NCI-H69 (cell line): ENCODE data around the gene STX16.

ENCODE experiments used
- DNase-seq: peaks from one replicate; lab custom pipeline; 2025; lab: John Stamatoyannopoulos, UW

STX16 gene

DNA sequence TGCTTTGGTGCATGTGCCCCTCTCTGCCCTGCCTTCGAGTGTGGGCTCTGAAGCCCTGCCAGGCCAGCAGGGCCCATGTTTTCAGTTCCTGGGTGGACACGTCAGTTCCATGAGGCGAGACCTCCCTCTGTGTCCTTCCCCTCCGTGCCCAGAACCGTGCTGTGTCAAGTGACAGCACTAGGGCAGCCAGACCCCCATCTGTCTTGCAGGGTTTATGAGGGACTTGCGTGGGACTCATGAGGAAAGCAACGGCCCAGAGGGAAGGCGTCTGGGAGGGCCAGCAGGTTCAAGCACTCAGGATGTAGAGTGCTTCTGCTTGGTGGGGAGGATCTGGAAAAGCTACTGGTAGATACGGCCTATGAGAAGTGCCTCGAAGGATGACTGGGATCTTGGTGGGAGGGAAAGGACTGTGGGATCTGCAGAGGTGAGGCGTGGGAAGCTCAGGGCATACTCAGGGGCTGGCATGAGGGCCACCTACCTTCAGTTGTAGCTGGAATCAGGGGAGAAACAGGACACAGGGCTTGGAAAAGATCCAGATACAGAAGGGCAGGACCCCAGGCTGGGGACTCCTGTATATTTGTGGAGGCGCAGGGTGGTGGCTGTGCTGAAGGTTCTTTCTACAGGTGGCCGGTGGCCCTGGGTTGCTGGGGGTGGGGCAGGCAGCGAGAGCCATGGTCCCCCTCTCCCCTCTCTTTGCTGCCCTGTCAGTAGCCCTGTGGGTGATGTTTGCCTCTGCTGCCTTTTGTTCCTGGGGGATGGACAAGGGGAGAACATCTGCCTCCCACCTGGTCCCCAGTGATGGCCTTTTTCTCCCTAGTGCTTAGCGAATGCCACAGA, 47.0 kb downstream of the STX16 start:
- DNase-seq, result no peak

DNA sequence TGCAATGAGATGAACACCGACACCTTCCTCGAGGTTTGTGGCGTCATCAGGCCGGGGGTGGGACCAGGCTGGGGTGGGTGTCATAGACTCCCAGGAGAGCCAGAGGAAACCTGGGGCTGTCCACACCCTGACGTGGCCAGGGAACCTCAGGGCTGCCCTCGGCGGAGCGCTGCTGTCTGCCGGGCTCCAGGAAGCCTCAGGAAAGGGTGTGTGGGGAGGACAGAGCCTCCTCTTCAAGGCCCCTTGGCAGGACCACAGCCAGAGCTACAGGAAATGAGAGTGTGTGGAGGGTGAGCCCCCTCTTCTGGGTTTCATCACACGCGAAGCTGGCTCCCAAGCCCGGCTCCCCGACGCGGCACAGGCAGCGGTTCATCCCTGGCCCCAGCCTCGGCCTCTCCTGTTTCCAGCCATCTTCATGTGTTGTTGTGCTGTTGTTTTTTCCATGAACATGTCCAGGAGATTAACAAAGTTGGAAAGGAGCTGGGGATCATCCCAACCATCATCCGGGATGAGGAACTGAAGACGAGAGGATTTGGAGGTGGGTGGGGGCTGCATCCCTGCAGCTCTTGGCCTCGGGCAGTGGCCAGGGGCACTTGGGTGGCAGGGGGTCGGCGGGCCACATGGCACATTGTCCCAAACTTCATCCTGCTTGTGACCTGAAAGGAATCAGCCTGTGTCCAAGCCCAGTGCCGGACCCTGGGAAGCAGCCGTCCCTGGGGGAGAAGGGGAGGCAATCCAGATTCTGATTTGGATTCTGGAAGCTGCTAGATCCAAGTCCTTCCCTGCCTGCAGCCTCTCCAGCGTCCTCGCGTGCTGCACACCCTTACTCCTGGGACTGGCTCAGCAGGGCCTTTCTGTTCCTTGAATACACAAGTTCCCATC, 47.9 kb downstream of the STX16 start:
- DNase-seq, result no peak

DNA sequence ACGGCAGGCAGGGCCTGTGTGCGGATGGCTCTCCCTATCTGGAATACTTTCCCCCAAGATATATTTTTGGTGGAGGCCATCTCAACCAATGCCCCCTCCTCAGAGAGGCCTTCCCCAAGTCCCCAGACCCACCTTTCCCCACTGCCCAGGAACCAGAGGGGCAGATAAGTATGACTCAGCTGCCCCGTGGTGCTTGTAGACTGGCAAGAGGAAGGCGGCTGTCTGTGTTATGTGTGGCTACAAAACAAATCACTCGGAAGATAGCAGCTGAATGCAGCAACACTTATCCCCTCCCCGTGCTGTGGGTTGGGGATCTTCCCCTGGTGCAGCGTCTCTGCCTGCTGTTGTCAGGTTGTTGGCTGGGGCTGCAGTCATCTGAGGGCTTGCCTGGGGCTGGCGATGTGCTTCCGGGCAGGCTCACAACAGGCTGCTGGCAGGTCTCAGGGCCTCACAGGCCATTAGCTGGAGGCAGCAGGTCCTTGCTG, 48.6 kb downstream of the STX16 start:
- no peak for DNase-seq

GRCh38 chr20:58700121-58700821, 49.2 kb downstream of the STX16 start:
- DNase-seq, result no peak

- no peak for DNase-seq
Measured at GRCh38 chr20:58700823-58701222, 49.7 kb downstream of the STX16 start.

- no peak for DNase-seq
Measured at GRCh38 chr20:58701431-58702160, 50.5 kb downstream of the STX16 start.

GRCh38 chr20:58702161-58702510, 51.1 kb downstream of the STX16 start:
- no peak for DNase-seq

DNA sequence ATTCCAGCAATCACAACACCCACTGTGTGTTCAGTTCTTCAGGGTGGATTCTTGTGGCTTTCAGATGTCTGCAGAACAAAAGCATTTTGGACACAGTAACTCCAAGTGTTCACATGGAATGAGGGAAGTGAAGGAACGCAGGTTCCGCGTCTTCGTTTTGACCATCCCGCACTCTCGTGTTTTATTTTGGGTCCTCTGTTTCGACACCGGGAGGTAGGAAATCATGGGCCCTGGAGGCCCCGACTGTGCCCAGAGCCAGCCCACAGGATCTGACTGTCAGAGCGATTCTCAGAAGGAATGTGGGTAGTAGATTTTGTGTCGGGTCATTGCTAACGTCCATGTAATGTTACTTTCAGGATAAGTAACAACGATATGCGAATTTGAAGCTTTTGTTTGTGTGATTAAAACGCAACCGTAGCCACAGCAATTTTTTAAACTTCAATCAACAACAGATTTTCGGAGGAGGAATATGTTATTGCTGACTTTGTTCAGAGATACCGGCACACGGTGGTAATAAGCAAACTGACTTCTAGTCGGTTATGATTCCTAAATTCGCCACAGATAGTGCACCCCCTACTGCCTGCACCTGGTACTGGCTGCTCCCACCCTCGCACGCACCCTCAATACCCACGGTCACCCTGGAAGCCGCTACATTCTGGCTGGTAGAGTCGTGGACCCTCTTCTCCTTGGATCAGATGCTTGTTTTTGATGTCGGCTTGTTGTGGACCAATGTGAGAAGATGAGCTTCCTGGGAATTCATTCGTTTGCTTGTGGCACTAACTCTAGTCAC, 52.0 kb downstream of the STX16 start:
- DNase-seq, result no peak

- DNase-seq, result no peak
Measured at GRCh38 chr20:58703765-58704371, 52.8 kb downstream of the STX16 start.

GRCh38 chr20:58705208-58705926, 54.3 kb downstream of the STX16 start:
- no peak for DNase-seq

- no peak for DNase-seq
Measured at GRCh38 chr20:58706150-58706892, 55.2 kb downstream of the STX16 start.

DNA sequence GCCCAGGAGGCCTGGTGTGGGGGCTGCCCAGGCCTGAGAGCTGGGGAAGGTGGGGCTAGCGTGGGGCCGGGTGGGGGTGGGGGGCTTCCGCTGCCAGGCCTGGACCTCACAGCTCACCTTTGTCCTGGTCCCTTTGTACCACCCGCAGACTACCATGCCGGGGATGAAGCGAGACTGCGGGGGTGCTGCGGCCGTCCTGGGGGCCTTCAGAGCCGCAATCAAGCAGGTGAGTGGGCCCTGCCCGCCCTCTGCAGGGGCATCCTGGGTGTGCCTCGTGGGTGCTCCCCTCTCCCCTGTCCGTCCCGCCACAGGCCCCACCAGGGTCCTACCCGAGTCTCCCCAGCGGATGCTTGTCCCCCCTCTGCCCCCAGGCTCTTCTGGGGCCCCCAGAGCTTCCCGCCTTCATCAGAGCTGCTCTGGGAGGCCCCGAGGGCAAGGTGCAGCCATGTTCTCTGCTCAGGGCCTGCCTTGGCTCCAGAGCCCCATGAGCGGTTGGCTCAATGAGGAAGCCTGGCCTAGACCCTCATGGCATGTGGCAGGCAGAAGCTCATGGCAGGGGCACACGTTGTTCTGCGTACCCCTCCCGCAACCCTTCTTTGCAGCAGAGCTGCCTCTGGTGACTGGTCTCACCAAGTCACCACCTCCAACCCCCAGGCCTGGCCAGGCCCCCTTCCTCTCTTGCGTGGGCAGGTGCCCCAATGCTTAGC, 56.0 kb downstream of the STX16 start:
- DNase-seq, result no peak

GRCh38 chr20:58707770-58708169, 56.7 kb downstream of the STX16 start:
- no peak for DNase-seq

DNA sequence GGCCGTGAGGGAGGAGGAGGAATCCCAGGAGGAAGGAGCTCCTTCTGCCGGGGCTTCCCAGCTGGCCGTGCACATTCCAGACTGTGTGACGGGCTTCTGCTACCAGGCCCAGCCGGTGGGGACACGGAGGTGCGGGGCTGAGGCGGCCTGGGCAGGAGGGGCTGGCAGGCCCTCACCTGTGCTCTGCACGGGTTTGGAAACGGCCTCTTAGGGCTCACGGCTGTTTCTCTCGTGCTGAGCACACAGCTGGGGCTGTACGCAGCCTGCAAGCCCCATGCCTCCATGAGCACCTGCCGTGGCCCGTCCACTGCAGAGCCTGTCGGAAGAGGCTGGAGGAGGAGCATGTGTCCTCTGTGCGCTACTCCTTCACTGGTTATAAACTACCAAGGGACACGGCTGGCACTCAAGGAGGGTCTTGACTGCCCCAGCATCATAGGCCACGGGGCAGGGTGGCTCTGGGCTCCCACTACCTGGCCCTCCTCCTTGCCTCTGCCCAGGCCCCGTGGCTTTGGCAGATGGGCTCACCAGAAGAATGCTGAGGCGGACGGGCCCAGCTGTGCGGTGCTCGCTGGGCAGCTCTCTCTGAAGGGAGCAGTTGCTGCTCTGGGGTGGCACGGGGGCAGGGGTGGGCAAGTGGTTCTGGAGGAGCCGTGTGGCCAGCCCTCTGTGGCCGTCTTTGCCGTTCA, 57.3 kb downstream of the STX16 start:
- no peak for DNase-seq

DNA sequence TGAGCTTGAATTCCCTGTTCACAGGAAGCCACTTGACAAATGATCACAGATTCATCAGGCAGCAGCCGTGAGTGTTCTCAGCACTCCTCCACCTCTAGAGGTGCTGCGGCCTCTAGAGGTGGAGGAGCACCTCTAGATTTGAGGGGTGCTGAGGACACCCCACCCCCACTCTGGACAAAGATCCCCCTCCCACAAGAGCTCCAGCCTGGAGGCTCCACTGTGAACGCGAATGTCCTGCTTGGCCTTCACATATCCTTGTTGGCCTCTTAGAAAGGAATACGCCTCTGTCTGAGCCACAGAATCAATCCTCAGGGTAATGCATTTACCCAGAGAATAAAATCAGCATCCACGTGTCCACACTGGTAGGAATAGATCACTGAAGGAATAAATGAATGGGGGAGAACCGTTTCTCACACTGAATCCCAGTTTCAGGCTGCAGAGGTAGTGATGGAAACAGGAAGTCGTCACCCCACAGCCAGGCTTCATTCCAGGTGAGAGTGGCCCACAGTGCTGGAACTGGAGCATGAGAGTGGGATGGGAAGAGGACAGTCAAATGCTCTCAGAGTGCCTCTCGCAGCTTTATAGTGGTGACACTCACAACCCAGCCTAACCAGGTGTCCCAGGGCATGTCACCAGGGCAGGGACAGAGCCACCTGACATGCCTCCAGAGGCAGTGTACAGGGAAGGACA, 58.1 kb downstream of the STX16 start:
- DNase-seq, result no peak

GRCh38 chr20:58709703-58710039, 58.6 kb downstream of the STX16 start:
- DNase-seq, result no peak
